ENCODE measurements around the gene LY6G6F.

DNA sequence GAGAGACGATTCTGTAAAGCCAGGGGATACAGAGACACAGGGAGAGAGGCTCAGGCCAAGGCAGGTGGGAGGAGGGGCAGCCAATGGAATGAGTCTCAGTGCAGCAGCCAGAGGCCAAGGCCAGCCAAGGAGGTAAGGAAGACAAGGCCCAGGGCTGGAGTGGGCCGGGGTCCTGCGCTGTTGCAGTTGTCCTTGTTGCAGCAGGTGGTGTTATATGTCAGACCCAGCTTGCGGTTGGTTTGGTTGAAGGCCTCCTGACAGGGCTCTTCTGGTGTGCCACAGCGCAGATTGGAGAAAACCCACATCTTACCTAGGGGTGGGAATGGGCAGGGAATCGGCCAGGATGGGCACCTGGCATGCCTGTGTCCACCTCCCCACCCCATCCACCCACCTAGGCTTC lies 12.3 kb downstream of the LY6G6F start:
- TF ChIP-seq CREB1 (IDR thresholded peaks at IDR 0.05; ENCODE audit: low read depth) (no peak), EP300 (IDR thresholded peaks at IDR 0.05; ENCODE audit: borderline replicate concordance in 1 of 2, control insufficient read depth in 1 of 2, low read depth in 2 of 2, low read length in 2 of 2) (no peak), MYC (IDR thresholded peaks at IDR 0.05; ENCODE audit: insufficient read depth, insufficient read length, insufficient replicate concordance, low read length, severe bottlenecking) (no peak)
- TF ChIP-seq, protein P1, sequence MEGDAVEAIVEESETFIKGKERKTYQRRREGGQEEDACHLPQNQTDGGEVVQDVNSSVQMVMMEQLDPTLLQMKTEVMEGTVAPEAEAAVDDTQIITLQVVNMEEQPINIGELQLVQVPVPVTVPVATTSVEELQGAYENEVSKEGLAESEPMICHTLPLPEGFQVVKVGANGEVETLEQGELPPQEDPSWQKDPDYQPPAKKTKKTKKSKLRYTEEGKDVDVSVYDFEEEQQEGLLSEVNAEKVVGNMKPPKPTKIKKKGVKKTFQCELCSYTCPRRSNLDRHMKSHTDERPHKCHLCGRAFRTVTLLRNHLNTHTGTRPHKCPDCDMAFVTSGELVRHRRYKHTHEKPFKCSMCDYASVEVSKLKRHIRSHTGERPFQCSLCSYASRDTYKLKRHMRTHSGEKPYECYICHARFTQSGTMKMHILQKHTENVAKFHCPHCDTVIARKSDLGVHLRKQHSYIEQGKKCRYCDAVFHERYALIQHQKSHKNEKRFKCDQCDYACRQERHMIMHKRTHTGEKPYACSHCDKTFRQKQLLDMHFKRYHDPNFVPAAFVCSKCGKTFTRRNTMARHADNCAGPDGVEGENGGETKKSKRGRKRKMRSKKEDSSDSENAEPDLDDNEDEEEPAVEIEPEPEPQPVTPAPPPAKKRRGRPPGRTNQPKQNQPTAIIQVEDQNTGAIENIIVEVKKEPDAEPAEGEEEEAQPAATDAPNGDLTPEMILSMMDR (IDR thresholded peaks at IDR 0.05 in 2 of 3, conservative IDR thresholded peaks at IDR 0.05 in 1 of 3; ENCODE audit: control insufficient read depth in 2 of 3, extremely low read depth in 1 of 3, insufficient read depth in 1 of 3, low read depth in 3 of 3, low read length in 3 of 3) = no peak

Measured in GM12878 (cell line).